Parathyroid adenoma (tissue), 2 donors: ENCODE results near the gene TMEM38A.

Experiments
- H2AFZ ChIP-seq: fragments of 300-600 bp; sonication (generic); one replicate; pipeline ENCODE4 v1.7.0; 2017; ENCODE audit warnings: antibody characterized with exemption, mild to moderate bottlenecking
- H3K27ac ChIP-seq: fragments of 300-600 bp; sonication (generic); one replicate; pipeline ENCODE4 v1.7.0; 2017
- H3K27me3 ChIP-seq: fragments of 300-600 bp; sonication (generic); one replicate; pipeline ENCODE4 v1.7.0; 2017; ENCODE audit warnings: low read length; ENCODE audit not compliant: control insufficient read depth, insufficient read depth
- H3K36me3 ChIP-seq: fragments of 300-600 bp; sonication (generic); one replicate; pipeline ENCODE4 v1.7.0; 2017; ENCODE audit warnings: low read length; ENCODE audit not compliant: control insufficient read depth, insufficient read depth
- H3K4me1 ChIP-seq: fragments of 300-600 bp; sonication (generic); one replicate; pipeline ENCODE4 v1.7.0; 2017; ENCODE audit warnings: control low read depth
- H3K4me2 ChIP-seq: fragments of 300-600 bp; sonication (generic); one replicate; pipeline ENCODE4 v1.7.0; 2017; ENCODE audit warnings: low read length
- H3K4me3 ChIP-seq: fragments of 300-600 bp; sonication (generic); one replicate; pipeline ENCODE4 v1.7.0; 2017; ENCODE audit warnings: low read depth, low read length
- H3K79me2 ChIP-seq: fragments of 300-600 bp; sonication (generic); one replicate; pipeline ENCODE4 v1.7.0; 2017; ENCODE audit warnings: control low read depth
- H3K9ac ChIP-seq: fragments of 300-600 bp; sonication (generic); one replicate; pipeline ENCODE4 v1.7.0; 2017; ENCODE audit warnings: mild to moderate bottlenecking
- H3K9me3 ChIP-seq: fragments of 300-600 bp; sonication (generic); one replicate; pipeline ENCODE4 v1.7.0; 2017; ENCODE audit warnings: low read length; ENCODE audit not compliant: control insufficient read depth
- TF ChIP-seq, protein P1 (sequence below): fragments of 300-600 bp; sonication (generic); IDR thresholded peaks from one replicate; pipeline ENCODE4 v1.7.0; 2017; ENCODE audit warnings: antibody characterized with exemption, mild to moderate bottlenecking
- donor health status: primary hyperparathyroidism.

Gene TMEM38A

DNA sequence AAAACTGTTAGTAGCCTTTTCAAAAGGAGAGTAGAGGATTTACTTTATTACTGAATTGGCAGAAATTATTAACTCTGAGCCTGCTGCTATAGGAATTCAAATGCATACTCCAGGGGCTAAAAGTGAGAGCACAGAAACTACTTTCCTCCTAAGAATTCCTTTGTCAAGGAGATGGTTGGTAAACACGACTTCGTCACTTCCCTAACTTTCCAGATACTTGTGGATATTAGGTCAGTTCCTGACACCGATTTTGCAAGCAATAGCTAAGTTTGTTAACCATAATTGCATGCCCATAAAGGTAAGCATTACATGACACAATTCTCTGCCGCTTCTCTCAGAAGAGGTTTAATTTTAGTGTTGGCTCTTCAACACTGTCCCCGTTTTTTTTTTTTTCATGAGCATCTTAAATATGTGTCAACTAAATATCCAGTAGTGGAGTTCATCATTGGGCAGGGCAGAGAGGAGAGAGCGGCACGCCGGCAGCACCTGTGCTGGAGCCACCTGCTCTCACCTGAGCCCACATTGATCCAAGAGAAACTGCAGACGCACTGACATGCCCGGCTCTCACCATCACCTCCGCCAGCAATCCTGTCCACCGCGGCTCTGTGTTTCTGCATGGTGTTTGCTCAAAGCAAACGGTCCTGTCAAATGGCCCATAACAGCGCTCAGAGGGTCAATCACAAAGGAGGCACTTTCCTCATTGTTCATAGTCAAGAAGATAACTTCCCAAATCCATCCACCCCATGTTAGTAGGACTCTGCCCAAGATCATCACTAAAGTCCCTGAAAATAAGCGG, 35.6 kb upstream of the TMEM38A start:
- H3K27ac ChIP-seq: no peak overlapping the region
- peaks cover 68% of the 10 kb centered on the region for H3K79me2 ChIP-seq
- H2AFZ ChIP-seq: no peak overlapping the region
- peaks cover 6% of the 10 kb centered on the region for H3K4me1 ChIP-seq
- no peaks in the 10 kb centered on the region for H3K36me3 ChIP-seq
- TF ChIP-seq, protein P1, sequence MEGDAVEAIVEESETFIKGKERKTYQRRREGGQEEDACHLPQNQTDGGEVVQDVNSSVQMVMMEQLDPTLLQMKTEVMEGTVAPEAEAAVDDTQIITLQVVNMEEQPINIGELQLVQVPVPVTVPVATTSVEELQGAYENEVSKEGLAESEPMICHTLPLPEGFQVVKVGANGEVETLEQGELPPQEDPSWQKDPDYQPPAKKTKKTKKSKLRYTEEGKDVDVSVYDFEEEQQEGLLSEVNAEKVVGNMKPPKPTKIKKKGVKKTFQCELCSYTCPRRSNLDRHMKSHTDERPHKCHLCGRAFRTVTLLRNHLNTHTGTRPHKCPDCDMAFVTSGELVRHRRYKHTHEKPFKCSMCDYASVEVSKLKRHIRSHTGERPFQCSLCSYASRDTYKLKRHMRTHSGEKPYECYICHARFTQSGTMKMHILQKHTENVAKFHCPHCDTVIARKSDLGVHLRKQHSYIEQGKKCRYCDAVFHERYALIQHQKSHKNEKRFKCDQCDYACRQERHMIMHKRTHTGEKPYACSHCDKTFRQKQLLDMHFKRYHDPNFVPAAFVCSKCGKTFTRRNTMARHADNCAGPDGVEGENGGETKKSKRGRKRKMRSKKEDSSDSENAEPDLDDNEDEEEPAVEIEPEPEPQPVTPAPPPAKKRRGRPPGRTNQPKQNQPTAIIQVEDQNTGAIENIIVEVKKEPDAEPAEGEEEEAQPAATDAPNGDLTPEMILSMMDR: no peak
- no peak overlapping the region for H3K9ac ChIP-seq
- no peak overlapping the region for H3K4me3 ChIP-seq
- no peaks in the 10 kb centered on the region for H3K27me3 ChIP-seq
- H3K9me3 ChIP-seq: no peaks in the 10 kb centered on the region
- H3K4me2 ChIP-seq: no peak overlapping the region

DNA sequence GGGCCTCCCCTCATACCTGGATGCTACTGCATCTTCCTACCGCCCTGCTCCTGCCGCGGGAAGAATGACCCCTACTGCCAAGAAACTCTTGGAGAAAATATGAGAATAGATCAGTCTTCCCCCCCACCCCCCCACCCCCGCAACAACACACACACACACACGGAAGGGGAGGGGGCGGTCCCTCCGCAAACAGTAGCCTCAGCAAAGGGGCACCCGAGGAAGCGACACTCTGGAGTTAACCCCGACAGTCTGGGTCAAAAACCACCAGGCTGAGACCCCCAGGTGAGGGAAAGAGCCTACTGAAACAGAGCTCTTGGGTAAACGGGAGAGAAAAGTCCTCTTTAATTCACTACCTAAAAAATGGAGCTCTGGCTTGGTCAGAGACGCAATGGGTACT, 34.1 kb upstream of the TMEM38A start:
- Histone ChIP-seq H3K9me3 (no peaks in the 10 kb centered on the region), H3K4me2 (peak overlapping the region; percentile 81), H3K4me3 (peak overlapping the region; percentile 74), H3K27ac (peak overlapping the region; percentile 3), H3K36me3 (no peaks in the 10 kb centered on the region), H3K4me1 (peaks cover 4% of the 10 kb centered on the region), H3K79me2 (peaks cover 54% of the 10 kb centered on the region), H3K9ac (peak overlapping the region; percentile 91), H3K27me3 (no peaks in the 10 kb centered on the region), H2AFZ (no peak overlapping the region)
- TF ChIP-seq, protein P1: no peak

DNA sequence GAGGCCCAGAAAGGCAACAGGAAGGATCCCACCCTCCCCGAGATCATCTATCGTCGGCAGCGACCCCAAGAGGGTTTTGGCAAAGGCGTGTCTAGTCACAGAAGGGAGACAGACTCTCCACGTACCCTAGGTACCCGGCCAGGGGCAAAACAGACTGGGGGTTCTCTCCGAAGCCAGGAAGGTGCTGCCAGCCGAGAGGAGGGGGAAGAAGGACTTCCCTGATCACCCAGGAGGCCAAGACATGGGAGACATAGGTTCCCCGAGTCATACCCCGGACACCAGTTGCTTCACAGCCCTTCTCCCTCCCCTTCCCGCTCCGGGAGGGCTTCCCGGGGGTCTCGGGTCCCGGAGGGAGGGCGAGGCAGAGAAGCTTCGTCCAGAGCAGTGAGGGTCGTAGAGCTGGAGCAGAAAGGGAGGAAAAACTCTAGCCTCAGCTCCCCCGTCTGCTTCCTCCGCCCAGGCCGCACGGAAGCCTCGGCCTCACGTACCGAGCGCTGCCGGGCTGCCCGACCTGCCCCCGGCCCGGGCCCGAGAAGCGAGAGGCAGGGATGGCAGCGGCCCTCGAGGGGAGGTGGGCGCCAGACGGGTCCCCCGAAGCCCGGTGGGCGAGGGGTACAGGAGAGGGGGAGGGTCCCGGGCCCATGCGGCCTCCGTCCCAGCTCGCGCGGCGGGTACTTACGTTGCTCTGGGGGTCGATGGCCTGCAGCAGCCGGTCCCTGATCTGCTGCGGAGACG, 33.6 kb upstream of the TMEM38A start:
- Histone ChIP-seq H3K27me3 (no peaks in the 10 kb centered on the region), H3K4me1 (peaks cover 4% of the 10 kb centered on the region), H3K36me3 (no peaks in the 10 kb centered on the region), H3K4me3 (peak overlapping the region; percentile 74), H3K4me2 (peak overlapping the region; percentile 81), H3K27ac (peak overlapping the region; percentile 3), H2AFZ (no peak overlapping the region), H3K79me2 (peaks cover 50% of the 10 kb centered on the region), H3K9me3 (no peaks in the 10 kb centered on the region), H3K9ac (peak overlapping the region; percentile 91)
- TF ChIP-seq, protein P1: no peak

DNA sequence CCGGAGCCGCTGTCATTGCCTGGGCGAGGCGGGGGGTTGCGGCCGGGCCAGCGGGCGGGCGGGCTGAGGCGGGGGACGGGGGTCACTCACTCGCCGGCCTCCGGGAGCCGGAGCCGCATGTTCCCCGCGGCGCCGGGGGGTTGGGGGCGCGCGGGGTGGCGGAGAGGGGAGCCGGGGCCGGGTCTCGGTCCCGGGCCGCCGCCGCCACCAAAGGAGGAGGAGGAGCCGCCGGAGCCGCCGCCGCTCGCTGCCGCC, 33.1 kb upstream of the TMEM38A start:
- Histone ChIP-seq H3K4me3 (peak overlapping the region; percentile 74), H3K9ac (peak overlapping the region; percentile 91), H3K4me2 (peak overlapping the region; percentile 81), H3K4me1 (peaks cover 4% of the 10 kb centered on the region), H2AFZ (no peak overlapping the region), H3K9me3 (no peaks in the 10 kb centered on the region), H3K36me3 (no peaks in the 10 kb centered on the region), H3K27ac (no peak overlapping the region), H3K79me2 (peaks cover 46% of the 10 kb centered on the region), H3K27me3 (no peaks in the 10 kb centered on the region)
- TF ChIP-seq, protein P1: no peak
